GM12873 (cell line): ENCODE data around the gene CD63.

ENCODE experiments used
- CTCF ChIP-seq: IDR thresholded peaks from 2 replicates; pipeline ENCODE4 v1.5.1; 2012; ENCODE audit warnings: low read depth, mild to moderate bottlenecking, moderate library complexity, low read length, control low read depth; ENCODE audit not compliant: insufficient read depth; ENCODE audit errors: missing control alignments

CD63 gene

GRCh38 chr12:55743406-55744339 is 14.9 kb upstream of the CD63 start:
- TF ChIP-seq CTCF: peak; percentile 31

- TF ChIP-seq CTCF: no peak
Observed at GRCh38 chr12:55742719-55743405, 14.1 kb upstream of the CD63 start, which contains the start of gene GDF11. GDF11 (plus strand) TSS chr12:55743122; CDS start chr12:55743317, 195 bp downstream.

- no peak for TF ChIP-seq CTCF
Observed at GRCh38 chr12:55741931-55742680, 13.3 kb upstream of the CD63 start.

- no peak for TF ChIP-seq CTCF
Observed at GRCh38 chr12:55739025-55739378, 10.2 kb upstream of the CD63 start.

- TF ChIP-seq CTCF: peak; percentile 66
Observed at GRCh38 chr12:55738123-55739024, 9.6 kb upstream of the CD63 start.

- peak; percentile 16 for TF ChIP-seq CTCF
Observed at GRCh38 chr12:55737581-55738122, 8.8 kb upstream of the CD63 start.
